Upper lobe of right lung (tissue), 1 donor: ENCODE data around the gene PTPRM. TPM values are rescaled to one million over a fixed set of nuclear protein-coding genes. Genes with fewer than 3 reads are reported as not detected.

ENCODE experiments used
- ATAC-seq: fragments of 200-7000 bp; cut with Tn5 transposase; one replicate; pipeline ENCODE4 v1.9.1; 2020; ENCODE audit warnings: mild to moderate bottlenecking, moderate library complexity
- DNase-seq: peaks from one replicate; pipeline ENCODE4 v3.0.0-alpha.2; 2020
- H3K27ac ChIP-seq: fragments of 200-600 bp; one replicate; pipeline ENCODE4 v1.8.0; 2022
- H3K27me3 ChIP-seq: fragments of 200-600 bp; one replicate; pipeline ENCODE4 v1.8.0; 2022; ENCODE audit warnings: mild to moderate bottlenecking
- H3K36me3 ChIP-seq: fragments of 200-600 bp; one replicate; pipeline ENCODE4 v1.8.0; 2022
- H3K4me1 ChIP-seq: fragments of 200-600 bp; one replicate; pipeline ENCODE4 v1.8.0; 2022
- H3K4me3 ChIP-seq: fragments of 200-600 bp; one replicate; pipeline ENCODE4 v1.8.0; 2022; ENCODE audit warnings: mild to moderate bottlenecking
- H3K9me3 ChIP-seq: fragments of 200-600 bp; one replicate; pipeline ENCODE4 v1.8.0; 2022
- intact Hi-C: fragments of 100-400 bp; cut with DNase I; formaldehyde crosslinking; loops from one replicate; pipeline ENCODE4 v1.11.0; 2022
- total RNA-seq: library from RNA; stranded (reverse); fragmentation: NEBNext Ultra II Directional; extraction: Animal tissue kit (Norgen Biotek cat#: 25700); gene quantifications from one replicate; pipeline ENCODE4 v1.2.1, GENCODE V29; 2021
- TF ChIP-seq, protein P1 (sequence below): fragments of 200-600 bp; IDR thresholded peaks from one replicate; pipeline ENCODE4 v1.8.0; 2022; ENCODE audit warnings: antibody characterized with exemption
- donor health status: DM: no; HTN: yes; CAD: no; lungs with severe emphysema.

Gene PTPRM
- total RNA-seq, 1 donor from 2014 or later, result 99.3 TPM

- H3K4me1 ChIP-seq, result no peaks in the 10 kb centered on the region
- no peak overlapping the region for H3K4me3 ChIP-seq
- no peaks in the 10 kb centered on the region for H3K27me3 ChIP-seq
- H3K36me3 ChIP-seq, result no peaks in the 10 kb centered on the region
- intact Hi-C loops, result no loop called here
- DNase-seq (no peak), ATAC-seq (no peak)
- H3K9me3 ChIP-seq, result peaks cover 6% of the 10 kb centered on the region
- no peak overlapping the region for H3K27ac ChIP-seq
- TF ChIP-seq, protein P1, sequence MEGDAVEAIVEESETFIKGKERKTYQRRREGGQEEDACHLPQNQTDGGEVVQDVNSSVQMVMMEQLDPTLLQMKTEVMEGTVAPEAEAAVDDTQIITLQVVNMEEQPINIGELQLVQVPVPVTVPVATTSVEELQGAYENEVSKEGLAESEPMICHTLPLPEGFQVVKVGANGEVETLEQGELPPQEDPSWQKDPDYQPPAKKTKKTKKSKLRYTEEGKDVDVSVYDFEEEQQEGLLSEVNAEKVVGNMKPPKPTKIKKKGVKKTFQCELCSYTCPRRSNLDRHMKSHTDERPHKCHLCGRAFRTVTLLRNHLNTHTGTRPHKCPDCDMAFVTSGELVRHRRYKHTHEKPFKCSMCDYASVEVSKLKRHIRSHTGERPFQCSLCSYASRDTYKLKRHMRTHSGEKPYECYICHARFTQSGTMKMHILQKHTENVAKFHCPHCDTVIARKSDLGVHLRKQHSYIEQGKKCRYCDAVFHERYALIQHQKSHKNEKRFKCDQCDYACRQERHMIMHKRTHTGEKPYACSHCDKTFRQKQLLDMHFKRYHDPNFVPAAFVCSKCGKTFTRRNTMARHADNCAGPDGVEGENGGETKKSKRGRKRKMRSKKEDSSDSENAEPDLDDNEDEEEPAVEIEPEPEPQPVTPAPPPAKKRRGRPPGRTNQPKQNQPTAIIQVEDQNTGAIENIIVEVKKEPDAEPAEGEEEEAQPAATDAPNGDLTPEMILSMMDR, result no peak
Observed at GRCh38 chr18:7844017-7844416, 276.9 kb downstream of the PTPRM start.

- no peak for ATAC-seq
- H3K9me3 ChIP-seq, result peaks cover 6% of the 10 kb centered on the region
- H3K36me3 ChIP-seq, result no peaks in the 10 kb centered on the region
- H3K27me3 ChIP-seq, result no peaks in the 10 kb centered on the region
- TF ChIP-seq, protein P1, result no peak
- no peak overlapping the region for H3K4me3 ChIP-seq
- no peaks in the 10 kb centered on the region for H3K4me1 ChIP-seq
- no peak for DNase-seq
- H3K27ac ChIP-seq, result no peak overlapping the region
- intact Hi-C loops, result no loop called here
Observed at GRCh38 chr18:7844418-7844817, 277.3 kb downstream of the PTPRM start.

DNA sequence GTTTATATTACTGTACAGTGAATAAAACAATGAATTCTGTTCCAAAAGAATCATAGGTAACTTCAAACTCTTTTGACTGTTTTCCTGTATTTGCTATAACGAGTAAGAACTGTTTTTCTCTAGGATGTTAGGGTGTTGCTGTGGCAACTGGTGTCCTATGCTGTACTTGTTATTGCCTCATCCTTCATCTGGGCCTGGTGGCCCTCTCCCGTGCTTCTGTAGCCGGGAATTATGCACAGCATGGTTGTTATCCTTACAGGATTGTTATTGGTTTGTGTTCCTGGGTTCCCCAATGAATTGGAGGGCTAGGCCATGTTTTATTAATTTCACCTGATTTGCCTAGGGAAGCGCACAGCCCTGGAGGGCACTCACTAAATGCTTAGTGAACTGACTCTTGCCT, 279.2 kb downstream of the PTPRM start:
- H3K27ac ChIP-seq, result no peak overlapping the region
- ATAC-seq (peak; percentile 28), DNase-seq (no peak)
- no peaks in the 10 kb centered on the region for H3K4me1 ChIP-seq
- TF ChIP-seq, protein P1, result no peak
- no peaks in the 10 kb centered on the region for H3K36me3 ChIP-seq
- peaks cover 6% of the 10 kb centered on the region for H3K9me3 ChIP-seq
- H3K27me3 ChIP-seq, result no peaks in the 10 kb centered on the region
- H3K4me3 ChIP-seq, result no peak overlapping the region
- intact Hi-C loops, result no loop called here

- Histone ChIP-seq H3K9me3 (peaks cover 6% of the 10 kb centered on the region), H3K4me1 (no peaks in the 10 kb centered on the region), H3K27me3 (no peaks in the 10 kb centered on the region), H3K4me3 (no peak overlapping the region), H3K36me3 (no peaks in the 10 kb centered on the region), H3K27ac (no peak overlapping the region)
- intact Hi-C loops, result no loop called here
- ATAC-seq (no peak), DNase-seq (no peak)
- TF ChIP-seq, protein P1, result no peak
Observed at GRCh38 chr18:7847357-7848053, 280.4 kb downstream of the PTPRM start.

- TF ChIP-seq, protein P1, result no peak
- intact Hi-C loops, result no loop called here
- Histone ChIP-seq H3K9me3 (peaks cover 6% of the 10 kb centered on the region), H3K27me3 (no peaks in the 10 kb centered on the region), H3K27ac (no peak overlapping the region), H3K4me1 (no peaks in the 10 kb centered on the region), H3K4me3 (no peak overlapping the region), H3K36me3 (no peaks in the 10 kb centered on the region)
- no peak for DNase-seq
- ATAC-seq, result no peak
Observed at GRCh38 chr18:7848054-7848412, 280.9 kb downstream of the PTPRM start.

DNA sequence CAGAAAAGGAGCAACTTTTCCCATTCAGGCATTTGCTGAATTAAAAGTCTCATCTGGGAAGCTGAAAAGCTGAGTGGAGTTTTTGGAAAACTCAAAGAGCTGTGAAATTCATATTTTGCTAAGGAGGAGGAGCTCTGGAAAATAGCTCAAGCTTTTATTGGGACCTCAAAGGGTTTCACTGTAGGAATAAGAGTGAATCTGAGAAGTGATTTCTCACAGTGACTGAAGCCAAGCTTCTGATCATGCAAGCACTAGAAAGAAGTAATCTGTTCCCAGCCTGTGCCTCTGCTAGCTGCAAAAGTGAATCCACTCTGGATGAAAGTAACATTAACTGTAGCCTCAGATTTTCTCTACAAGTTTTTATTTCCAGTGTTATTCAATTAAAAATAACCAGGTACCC, 283.3 kb downstream of the PTPRM start:
- intact Hi-C loops, result no loop called here
- ATAC-seq (no peak), DNase-seq (no peak)
- H3K27me3 ChIP-seq, result no peaks in the 10 kb centered on the region
- no peak overlapping the region for H3K27ac ChIP-seq
- H3K9me3 ChIP-seq, result no peaks in the 10 kb centered on the region
- TF ChIP-seq, protein P1, result no peak
- no peaks in the 10 kb centered on the region for H3K4me1 ChIP-seq
- H3K36me3 ChIP-seq, result no peaks in the 10 kb centered on the region
- no peak overlapping the region for H3K4me3 ChIP-seq
